ENCODE results near the gene CA5A. TPM values are rescaled to one million over a fixed set of nuclear protein-coding genes. Genes with fewer than 3 reads are reported as not detected.

The CA5A gene
- total RNA-seq, 3 donors from 2014 or later, result not detected

GRCh38 chr16:87849419-87850008, 86.8 kb downstream of the CA5A start:
- Histone ChIP-seq H3K4me1 (peaks cover 0 to 18% of the 10 kb centered on the region in 2 donors), H3K36me3 (no peaks in the 10 kb centered on the region), H3K4me3 (no peak overlapping the region), H3K27me3 (no peaks in the 10 kb centered on the region), H3K27ac (no peak overlapping the region), H3K9me3 (no peaks in the 10 kb centered on the region)
- intact Hi-C loops (cut with DNase I; ENCODE audit: low total_unique reads), result no loop called here
- TF ChIP-seq, protein P1, sequence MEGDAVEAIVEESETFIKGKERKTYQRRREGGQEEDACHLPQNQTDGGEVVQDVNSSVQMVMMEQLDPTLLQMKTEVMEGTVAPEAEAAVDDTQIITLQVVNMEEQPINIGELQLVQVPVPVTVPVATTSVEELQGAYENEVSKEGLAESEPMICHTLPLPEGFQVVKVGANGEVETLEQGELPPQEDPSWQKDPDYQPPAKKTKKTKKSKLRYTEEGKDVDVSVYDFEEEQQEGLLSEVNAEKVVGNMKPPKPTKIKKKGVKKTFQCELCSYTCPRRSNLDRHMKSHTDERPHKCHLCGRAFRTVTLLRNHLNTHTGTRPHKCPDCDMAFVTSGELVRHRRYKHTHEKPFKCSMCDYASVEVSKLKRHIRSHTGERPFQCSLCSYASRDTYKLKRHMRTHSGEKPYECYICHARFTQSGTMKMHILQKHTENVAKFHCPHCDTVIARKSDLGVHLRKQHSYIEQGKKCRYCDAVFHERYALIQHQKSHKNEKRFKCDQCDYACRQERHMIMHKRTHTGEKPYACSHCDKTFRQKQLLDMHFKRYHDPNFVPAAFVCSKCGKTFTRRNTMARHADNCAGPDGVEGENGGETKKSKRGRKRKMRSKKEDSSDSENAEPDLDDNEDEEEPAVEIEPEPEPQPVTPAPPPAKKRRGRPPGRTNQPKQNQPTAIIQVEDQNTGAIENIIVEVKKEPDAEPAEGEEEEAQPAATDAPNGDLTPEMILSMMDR (IDR thresholded peaks at IDR 0.05), result no peak
- TF ChIP-seq POLR2AphosphoS5 (IDR thresholded peaks at IDR 0.05) (no peak), POLR2A (IDR thresholded peaks at IDR 0.05) (no peak)
- DNase-seq (ENCODE audit: low spot score in 2 of 2), result no peak

GRCh38 chr16:87848676-87849345, 87.5 kb downstream of the CA5A start:
- Histone ChIP-seq H3K9me3 (no peaks in the 10 kb centered on the region), H3K4me3 (no peak overlapping the region), H3K4me1 (peaks cover 0 to 14% of the 10 kb centered on the region in 2 donors), H3K27me3 (no peaks in the 10 kb centered on the region), H3K36me3 (no peaks in the 10 kb centered on the region), H3K27ac (peak overlapping the region; percentile 67 to 81)
- TF ChIP-seq POLR2A (IDR thresholded peaks at IDR 0.05) (no peak), POLR2AphosphoS5 (IDR thresholded peaks at IDR 0.05) (no peak)
- TF ChIP-seq, protein P1 (IDR thresholded peaks at IDR 0.05), result no peak
- intact Hi-C loops (cut with DNase I; ENCODE audit: low total_unique reads), result no loop called here
- DNase-seq (ENCODE audit: low spot score in 2 of 2), result peak in 1 of 2 donors; percentile 53

DNA sequence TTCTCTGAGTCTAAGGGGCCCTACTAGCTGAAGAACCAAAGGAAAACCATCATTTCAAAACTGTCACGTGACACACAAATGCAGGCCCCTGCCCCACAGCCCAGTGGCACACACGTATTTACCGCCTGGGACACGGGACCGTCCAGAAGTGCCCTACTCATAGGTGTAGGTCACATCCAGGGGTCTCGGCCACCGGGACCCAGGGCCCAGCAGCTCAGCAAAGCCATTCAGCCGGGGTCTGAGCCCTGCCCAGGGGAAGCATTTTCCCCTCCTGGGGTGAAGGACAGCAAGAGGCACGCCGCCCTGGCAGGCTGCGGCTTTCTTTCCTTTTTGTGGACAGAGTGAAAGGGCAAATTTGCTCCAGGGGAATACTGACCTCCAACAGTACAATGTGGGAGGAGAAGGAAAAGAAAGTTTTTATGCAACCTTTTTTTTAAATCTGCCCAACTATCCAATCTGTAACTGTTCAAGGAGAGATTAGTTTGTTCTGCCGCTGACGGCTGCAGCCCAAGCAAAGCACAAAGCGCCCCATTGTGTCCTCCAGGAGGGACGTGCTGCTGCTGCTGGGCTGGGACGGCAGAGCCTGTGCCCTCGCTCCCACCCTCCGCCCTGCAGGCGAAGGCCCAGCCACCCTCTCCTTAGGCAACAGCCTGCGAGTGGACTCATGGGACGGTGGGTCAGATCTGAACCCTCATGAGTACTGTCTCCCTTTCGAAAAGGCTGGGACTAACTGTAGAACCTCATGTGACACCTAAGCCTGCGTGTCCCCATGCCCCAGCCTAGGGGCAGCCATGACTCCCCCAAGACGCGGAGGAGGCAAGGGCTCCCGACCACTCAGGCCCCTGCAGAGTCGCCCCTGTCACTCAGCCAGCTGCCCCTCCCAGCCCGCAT, 88.3 kb downstream of the CA5A start:
- peak overlapping the region; percentile 67 to 81 for H3K27ac ChIP-seq
- no peak for TF ChIP-seq POLR2A (IDR thresholded peaks at IDR 0.05)
- TF ChIP-seq POLR2AphosphoS5 (IDR thresholded peaks at IDR 0.05), result no peak
- TF ChIP-seq, protein P1 (IDR thresholded peaks at IDR 0.05), result no peak
- peak overlapping the region in 1 of 3 donors; percentile 24 for H3K4me3 ChIP-seq
- peaks cover 0 to 14% of the 10 kb centered on the region in 2 donors for H3K4me1 ChIP-seq
- no peaks in the 10 kb centered on the region for H3K9me3 ChIP-seq
- no peak for DNase-seq (ENCODE audit: low spot score in 2 of 2)
- intact Hi-C loops (cut with DNase I; ENCODE audit: low total_unique reads), result no loop called here
- H3K27me3 ChIP-seq, result no peaks in the 10 kb centered on the region
- H3K36me3 ChIP-seq, result no peaks in the 10 kb centered on the region

DNA sequence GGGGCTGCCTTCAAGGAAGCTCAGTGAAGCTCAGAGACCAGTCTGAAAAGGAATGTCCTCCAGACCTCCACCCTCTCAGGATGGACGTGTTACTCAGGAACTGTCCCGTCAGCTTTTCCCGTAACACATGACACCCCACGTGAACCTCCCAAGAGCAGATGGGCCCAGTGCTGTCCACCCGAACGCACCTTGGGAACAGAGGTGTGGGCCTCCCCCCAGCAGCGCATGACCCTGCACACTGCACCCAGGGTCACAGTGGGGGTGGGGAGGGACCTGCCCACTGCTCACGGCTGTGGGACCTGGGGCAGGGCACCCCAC, 88.9 kb downstream of the CA5A start:
- no peak overlapping the region for H3K4me3 ChIP-seq
- peaks cover 0 to 14% of the 10 kb centered on the region in 2 donors for H3K4me1 ChIP-seq
- intact Hi-C loops (cut with DNase I; ENCODE audit: low total_unique reads), result no loop called here
- DNase-seq (ENCODE audit: low spot score in 2 of 2), result no peak
- no peaks in the 10 kb centered on the region for H3K36me3 ChIP-seq
- H3K9me3 ChIP-seq, result no peaks in the 10 kb centered on the region
- peak overlapping the region; percentile 65 to 67 for H3K27ac ChIP-seq
- no peak for TF ChIP-seq POLR2AphosphoS5 (IDR thresholded peaks at IDR 0.05)
- TF ChIP-seq, protein P1 (IDR thresholded peaks at IDR 0.05), result no peak
- TF ChIP-seq POLR2A (IDR thresholded peaks at IDR 0.05), result no peak
- no peaks in the 10 kb centered on the region for H3K27me3 ChIP-seq
